Activated CD4-positive, alpha-beta T cell treated with anti-CD3 and anti-CD28 coated beads, Interleukin-2, amount 50 U/mL, for 4 hours (primary cell): ENCODE results near the gene CPT1A.

Source experiments
- DNase-seq, 2 experiments: peaks; one replicate each; pipeline ENCODE4 v3.0.0-alpha.2; 2020

Gene CPT1A

DNA sequence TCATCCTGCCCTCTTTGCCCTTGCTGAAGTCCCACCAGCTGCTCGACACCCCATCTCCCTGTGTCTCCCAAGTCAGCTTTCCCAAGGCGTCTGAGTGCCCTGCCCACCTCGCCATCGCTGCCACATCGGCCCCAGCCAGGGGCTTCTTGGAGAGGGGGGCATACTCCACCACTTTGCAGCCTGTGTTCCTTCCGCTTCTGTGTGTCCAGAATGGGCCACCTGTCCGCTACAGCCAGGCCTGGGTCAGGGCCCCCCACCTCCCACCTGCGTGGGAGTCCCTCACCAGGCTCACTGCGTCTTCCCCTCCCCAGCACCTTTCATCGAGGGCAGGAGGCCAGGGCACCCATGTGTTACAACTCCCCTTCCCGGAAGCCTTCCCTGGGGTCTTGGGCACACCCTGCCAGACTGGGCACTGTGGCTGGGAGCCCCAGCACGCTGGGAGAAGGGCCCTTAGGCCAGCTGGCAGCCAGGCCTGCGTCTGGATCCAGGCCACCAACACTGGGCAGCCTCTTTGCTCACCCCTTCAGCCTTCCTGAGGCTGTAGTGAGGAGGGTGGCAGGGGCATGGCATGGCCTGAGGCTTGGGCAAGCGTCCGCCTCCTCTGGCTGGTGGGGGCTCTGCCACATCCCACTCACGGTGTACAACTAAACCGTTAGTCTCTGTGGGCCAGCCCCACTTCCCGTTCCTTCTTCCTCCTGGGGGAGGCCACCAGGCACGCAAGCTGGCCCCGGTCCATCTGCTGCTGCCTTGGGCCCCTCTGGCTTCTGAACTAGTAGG is 13.4 kb downstream of the CPT1A start:
- no peak for DNase-seq

DNA sequence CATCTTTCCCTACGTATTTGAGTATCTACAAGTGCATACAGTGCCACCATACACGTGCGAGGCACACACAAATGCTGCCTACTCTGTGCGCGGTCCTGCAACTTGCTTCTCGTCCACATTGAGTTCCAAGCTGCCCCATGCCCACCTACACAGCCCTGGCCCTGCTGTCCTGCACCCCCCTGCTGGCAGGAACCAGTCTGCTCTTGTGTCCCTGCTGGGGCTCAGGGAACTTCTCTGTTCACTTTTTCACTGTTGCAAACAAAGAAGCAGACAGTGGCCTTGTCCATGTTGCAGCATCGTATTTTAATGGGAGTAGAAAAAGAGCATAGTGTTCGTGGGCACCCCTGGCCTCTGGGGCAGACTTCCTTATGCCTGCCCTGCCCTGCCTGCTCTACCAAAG is 14.0 kb downstream of the CPT1A start:
- DNase-seq = no peak

DNA sequence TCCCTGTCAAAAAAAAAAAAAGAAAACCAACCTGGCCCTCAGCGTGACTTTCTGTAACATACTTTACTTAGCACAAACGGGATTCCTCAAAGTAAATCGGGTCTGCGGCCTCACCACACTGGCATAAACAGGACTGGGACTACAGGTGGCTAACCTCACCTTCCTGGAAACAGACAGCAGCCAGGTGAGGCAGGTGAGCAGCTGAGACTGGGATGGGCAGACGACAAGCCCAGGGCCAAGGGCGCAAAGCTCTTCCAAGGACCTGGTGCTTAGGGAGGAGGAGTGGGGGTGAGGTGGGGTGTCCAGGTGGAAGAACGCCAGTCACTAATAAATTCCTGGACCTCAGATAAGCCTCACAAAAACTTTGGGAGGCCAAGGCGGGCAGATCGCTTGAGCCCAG is 15.0 kb downstream of the CPT1A start:
- DNase-seq = no peak

DNA sequence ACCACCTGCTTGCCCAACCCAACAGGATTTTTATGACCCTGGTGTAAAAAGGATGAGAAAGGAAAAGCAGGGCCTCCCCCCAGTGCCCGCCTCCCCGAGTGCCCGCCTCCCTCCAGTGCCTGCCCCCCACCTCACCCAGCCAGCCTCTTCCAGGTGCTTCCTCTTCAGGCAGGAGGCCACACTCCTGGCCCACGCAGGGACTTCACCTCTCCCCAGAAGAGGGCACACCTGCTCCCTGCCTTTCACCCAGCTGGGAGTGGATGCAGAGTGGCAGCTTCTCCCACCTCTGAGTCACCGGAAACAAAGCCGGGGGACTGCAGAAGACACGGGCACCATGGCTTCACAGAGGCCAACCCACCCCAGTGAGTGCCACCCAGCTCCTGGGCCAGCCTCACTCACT is 16.1 kb downstream of the CPT1A start:
- DNase-seq = peak; percentile 38 to 39

DNA sequence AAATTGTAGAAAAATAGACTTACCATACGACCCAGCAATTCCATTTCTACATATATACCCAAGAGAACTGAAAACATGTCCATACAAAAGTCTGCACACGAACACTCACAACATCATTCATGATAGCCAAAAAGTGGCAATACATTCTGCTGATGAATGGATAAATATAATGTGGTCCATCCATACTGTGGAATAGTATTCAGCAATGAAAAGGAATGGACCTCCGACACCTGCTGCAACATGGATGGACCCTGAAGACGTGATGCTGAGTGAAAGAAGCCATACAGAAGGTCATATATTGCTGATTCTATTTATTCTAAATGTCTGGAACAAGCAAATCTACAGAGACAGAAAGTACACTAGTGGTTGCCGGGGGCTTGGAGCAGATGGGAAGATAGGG is 19.2 kb downstream of the CPT1A start:
- no peak for DNase-seq

DNA sequence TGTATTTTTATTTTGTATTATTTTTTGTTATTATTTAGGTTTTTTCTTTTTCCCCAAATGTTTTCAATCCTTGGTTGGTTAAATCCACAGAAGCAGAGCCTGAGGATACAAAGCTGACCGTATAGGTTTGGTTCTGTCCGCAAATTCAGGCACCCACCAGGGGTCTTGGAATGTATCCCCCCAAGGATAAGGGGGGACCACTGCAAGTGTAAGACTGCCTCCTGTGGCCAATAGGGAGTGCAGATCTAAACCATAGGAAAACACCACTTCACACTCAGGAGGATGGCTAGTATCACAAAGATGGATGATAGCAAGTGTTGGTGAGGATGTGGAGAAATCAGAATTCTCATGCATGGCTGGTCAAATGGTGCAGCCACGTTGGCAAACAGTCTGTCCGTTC is 20.0 kb downstream of the CPT1A start:
- DNase-seq = no peak

DNA sequence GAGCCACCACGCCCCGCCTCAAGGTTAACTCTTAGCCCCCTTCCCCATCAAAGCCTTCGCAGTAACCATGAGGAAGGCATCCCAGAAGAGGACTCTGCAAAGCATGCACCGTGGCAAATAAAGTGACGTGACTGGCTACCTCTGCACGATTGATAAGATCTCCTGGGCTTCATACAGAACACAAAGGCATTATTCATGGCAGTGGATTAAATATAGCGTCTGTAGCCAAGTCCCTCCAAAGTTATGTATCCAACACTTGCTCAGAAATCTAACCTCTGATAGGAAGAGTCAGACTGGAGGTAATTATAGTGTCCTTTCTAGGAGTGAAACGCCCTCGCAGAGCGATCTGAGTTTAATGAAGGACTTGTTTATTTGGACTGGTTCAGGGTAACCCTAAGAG is 22.4 kb downstream of the CPT1A start:
- DNase-seq = no peak

DNA sequence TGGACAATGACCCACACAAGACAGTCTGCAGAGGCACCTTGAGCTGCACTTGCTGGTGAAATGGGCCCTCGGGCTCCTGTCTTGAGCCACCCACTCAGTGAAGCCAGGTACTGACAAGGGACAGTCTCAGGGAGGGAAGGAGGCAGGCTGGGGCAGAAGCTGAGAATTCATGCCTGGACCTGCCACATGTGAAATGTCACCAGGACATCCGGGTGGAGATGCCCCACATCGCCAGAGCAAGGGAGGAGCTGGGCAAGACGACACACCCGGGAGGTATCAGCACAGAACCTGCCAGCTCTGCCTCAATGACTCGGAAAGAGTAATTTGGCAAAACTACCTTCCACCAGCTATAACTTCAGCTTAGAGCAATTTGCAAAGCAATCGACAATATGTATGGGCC is 23.5 kb downstream of the CPT1A start:
- no peak for DNase-seq

DNA sequence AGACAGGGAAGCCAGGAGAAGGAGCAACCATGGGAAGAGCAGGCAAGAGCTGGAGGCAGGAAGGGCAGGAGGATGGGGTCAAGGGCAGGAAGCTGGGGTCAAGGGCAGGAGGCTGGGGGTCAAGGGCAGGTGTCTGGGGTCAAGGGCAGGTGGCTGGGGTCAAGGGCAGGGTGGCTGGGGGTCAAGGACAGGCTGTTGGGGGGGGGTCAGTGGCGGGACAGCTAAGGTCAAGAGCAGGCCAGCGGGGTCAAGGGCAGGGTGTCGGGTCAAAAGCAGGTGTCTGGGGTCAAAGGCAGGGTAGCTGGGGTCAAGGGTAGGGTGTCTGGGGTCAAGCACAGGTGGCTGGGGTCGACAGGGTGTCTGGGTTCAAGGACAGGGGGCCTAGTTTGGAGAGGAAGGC is 24.2 kb downstream of the CPT1A start:
- DNase-seq = no peak

DNA sequence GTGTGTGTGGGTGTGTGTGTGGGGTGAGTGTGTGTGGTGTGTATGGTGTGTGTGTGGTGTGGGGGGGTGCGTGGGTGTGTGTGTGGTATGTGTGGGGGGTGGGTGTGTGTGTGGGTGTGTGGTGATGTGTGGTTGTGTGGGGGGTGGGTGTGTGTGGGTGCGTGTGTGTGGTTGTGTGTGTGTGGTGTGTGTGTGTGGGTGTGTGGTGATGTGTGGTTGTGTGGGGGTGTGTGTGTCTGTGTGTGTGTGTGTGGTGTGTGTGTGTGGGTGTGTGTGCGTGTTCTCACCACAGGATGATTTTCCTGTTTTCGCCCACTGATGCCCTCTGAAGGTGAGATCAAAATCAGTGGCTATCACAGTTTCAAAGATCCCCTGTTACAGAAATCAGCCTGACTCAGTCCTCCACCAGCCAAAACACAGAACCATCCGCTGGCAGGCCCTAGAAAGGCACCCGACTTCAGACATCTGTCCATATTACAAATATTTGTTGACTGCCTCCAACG is 24.7 kb downstream of the CPT1A start:
- DNase-seq = peak; percentile 38 to 48

DNA sequence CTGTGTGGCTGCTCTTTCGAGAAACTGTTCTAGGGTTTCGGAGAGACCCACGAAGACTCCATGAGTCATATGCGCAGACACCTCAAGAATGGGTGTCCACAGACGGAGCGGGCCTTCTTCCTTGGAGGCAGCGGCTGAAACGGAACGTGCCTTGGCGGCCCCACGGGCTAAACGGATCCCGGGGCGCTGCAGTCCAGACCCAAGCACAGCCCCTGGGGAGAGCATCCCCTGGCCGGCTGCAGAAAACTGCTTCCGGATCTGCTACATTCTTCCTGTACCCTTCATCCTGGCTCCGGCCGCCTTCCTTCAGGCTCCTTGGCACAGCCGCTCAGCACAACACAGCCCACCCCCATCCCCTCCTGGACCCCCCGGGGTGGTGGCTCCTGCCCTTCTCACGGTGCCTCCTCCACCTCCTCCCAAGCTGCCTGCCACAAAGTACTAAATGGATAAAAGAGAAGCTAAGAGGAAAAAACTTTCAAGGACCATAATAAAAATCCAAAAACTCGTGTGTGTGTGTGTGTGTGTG is 25.4 kb downstream of the CPT1A start:
- no peak for DNase-seq

DNA sequence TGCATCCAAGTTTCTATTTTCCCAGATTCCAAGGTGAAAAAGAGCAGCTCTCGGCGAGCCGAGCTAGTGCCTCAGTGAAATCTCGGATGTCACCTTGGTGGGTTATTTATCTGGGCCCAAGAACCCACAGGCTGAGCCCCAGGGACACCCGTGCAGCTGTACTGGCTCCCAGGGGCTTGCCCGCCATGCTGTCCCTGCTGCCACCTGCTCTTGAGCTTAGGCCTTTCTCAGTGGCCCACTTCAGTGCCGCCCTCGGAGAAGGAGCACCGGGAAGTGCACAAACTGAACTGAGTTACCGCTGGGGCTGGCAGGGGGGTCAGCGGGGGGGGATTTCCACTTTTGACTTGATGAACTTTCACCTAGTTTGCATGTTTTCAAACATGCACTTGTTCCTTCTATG is 27.9 kb downstream of the CPT1A start:
- no peak for DNase-seq

DNA sequence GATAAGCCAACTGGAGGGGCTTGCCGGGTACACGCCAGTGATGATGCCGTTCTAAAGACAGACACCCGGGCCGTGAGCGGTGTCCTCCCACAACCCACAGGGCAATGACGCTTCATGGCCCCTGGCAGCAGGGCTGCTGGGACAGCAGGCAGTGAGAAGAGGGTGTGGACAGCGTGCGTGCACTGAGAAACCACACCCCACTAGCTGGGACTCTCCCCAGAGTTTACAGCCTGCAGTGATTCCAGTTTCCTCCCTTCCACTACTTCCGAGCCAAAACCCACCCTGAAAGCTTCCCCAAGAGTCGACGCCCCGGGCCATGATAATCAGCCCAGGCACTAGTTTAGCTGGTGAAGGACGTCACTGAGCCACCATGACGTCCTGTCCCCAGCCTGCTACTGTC is 29.2 kb downstream of the CPT1A start:
- no peak for DNase-seq

DNA sequence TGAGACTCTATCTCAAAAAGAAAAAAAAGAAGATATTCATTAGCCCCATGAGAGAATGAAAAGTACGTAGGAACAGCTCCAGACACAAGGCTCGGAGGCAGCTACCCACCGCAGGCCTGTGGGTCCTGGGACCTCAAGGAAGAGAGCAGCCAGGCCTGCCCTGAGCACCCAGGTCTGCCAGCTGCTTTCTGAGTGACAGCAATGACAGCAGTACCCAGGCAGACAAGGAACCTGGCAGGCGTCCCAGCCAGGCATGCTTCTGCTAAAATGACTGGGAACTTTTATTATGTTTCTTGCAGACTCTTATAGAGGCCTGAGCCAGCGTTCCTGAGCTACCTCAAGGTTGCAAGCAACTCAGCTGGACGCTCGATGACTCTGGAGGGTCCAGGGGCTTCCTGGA is 31.6 kb downstream of the CPT1A start:
- DNase-seq = no peak

DNA sequence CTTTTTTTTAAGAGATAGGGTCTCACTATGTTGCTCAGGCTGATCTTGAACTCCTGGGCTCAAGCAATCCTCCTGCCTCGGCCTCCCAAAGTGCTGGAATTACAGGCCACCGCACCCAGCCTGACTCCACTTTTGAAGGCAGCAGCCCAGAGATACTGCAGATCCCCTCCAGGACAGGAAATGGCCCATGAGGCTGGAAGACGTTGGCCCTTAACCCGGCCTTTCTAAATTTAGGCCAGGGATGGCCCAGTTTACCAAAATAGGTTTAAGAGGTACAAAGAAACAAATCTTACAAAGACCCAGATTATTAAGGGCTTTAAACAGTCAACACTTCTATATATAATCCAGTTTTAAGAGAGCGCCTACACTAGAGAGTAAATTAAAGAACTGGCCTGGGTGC is 32.2 kb downstream of the CPT1A start:
- no peak for DNase-seq

DNA sequence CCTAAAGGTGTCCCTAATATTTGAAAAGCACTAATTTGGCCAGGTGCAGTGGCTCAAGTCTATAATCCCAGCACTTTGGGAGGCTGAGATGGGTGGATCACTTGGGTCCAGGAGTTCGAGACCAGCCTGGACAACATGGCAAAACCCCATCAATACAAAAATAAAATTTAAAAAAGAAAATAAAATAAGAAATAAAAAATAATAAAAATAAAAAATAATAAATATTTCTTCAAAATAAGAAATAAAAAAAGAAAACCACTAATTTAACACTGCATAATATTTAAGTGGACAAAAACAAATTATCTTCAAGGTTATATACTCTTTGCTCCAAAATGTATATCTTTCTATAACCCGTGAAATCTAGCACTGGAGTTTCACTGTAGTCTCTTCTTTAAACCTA is 32.9 kb downstream of the CPT1A start:
- DNase-seq = no peak

DNA sequence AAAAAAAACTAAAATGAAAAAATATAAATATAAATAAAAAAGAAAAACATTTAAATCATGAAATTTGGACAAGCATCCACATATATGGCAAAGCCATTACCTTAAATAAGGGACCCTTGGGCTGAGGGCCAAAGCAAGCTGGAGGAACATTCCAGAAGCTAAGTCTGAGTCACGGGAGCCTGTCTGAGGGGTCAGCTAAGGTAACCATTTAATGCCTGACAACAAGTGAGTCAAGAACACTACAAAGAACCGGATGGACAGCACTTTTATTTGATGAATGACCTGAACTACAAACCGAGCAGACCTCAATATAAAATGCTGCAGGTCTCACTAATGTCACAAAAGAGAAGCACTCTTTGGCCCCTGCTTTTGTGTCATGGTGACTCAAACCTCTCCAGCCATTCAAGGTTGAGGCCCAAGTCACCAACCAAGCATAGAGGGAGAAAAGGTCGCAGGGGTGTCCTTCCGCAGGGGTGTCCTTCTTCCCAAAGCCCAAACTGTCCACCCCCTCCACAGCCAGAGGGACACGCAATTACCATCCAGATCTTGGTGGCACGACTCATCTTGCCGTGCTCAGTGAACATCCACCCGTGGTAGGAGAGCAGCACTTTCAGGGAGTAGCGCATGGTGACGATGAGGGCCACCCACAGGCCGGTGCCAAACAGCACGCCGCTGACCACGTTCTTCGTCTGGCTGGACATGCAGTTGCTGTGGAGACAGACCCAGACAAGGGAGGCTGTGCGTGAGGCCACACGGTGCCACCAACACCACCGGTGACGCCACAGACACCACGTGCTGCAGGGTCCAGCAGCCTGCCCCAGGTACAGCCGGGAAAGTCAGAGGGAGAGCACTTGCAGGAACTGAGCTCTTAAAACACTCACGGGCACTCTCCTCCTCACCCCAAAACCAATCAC is 34.5 kb downstream of the CPT1A start:
- no peak for DNase-seq

DNA sequence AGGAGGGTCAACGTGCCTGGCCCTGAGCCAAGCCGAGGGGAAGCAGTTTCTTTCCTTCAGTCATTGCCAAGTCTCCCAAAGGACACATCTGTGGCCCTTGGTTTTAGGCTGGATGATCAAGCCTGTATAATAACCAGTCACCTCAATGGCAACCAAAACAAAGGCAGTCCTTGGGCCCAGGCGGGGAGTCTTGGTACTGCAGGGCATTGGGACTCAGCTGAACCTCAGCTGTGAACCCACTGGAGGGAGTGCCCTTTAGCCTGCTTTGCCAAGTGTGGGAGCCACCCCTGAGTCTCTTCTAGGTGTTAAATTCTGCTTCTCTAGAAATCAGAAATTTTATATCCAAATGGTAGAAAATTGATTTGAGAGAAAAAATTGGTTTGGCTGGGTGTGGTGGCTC is 36.9 kb downstream of the CPT1A start:
- no peak for DNase-seq

DNA sequence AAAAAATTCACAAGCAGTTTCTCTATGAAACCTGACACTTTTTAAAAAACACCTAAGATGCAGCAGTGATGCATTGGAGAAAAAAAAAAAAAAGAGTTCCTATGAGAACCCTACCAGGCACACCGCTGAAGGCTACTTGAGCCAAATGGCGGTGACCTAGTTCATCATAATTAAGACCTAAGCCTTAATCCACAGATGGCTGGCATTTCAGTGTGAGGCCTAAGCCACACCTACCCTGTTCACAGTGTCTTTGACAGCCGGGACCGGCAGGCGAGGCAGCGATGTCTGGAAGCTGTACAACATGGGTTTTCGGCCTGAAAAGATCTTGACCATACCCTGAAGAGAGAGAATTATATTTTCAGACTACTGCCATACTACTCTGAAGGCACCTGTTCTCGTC is 38.0 kb downstream of the CPT1A start:
- no peak for DNase-seq

DNA sequence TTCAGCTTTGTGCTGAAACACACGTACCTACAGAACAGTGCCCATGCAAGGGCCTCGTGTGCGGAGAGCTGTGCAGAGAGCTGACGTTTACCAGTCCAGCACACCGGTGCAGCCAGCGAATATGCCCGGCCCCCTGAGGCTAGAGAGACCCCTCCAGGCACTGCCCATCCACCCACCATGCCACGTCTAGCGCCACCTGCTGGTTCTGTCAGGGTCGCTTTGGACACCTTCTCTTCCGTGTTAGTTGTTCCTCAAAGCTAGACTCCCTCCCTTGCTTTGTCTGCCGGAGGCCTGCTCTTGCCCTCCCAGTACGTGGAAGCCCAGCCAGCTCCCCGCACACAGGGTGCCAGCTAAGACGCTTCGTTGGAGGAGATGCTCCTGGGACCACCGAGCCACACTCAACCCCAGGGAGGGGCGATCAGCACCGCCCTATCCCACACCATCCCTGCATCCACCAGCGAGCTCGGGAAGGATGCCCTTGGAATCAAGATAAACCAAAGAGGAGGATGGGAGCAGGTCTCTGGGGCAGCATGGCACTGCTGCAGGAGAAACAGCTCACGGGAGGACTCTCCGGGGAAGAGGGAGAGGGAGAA is 43.4 kb downstream of the CPT1A start:
- peak; percentile 26 to 42 for DNase-seq

DNA sequence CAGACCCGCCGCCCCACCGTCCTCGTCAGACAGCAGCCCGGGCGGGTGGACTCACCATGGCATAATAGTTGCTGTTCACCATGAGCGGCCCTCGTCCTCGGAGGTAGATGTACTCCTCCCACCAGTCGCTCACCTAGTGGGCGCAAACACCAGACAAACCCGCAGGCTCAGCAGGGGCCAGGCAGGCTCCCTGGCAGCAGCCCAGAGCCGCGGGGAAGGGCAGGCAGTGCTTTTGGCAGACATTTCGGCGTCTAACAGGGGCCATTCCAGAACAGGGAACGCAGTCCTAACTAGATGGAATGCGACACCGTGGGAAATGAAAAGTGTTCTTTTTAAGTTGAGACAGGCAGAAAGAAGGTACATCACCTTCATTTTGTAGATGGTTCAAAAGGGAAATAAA is 44.9 kb downstream of the CPT1A start:
- DNase-seq = no peak

DNA sequence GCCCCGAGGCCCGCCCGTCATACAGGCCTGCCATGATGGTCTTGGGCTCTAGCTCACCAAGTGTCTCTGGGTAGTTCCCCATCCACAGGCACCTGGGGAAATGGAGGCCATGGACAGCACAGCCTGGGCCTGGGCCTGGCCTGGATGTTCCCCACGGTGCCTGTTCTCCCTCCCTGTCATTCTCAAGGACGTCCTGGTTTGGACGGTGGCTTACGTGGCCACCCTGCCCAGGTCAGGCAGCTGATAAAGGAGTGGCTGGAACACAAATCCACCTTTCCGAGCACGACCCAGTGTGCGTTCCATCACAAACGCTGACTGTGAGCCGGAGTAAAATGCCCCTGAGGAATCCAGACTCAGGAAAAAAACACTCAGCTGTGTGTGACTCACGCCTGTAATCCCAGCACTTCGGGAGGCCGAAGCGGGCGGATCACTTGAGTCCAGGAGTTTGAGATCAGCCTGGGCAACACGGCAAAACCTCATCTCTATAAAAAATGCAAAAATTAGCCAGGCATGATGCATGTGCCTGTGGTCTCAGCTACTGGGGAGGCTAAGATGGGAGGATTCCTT is 49.2 kb downstream of the CPT1A start:
- DNase-seq = no peak

DNA sequence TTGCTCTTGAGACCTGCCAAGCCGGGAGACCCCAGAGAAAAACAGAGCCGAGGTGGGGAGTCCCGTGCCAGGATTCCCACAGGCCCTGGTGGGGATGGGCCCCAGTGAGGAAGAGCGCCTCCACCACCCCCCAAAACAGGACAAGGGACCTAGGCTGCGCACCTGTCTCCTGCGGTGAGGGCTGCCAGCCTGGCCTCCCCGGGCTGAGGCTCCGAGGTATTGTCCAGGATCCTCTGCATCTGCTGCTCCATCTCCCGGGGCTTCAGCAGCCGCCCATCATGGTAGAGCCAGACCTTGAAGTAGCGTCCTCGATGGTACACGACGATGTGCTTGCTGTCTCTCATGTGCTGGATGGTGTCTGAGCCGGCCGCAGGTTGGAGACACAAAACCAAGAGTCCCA is 57.1 kb downstream of the CPT1A start:
- DNase-seq = no peak
